ENCODE data around the gene F7.
"Not testable (repeated sequence)": the region's sequence is repeated elsewhere in the genome, so short reads cannot be mapped to it uniquely, and the experiment has no call there.

The F7 gene

GRCh38 chr13:113105032-113105920 lies at the start of gene F7:
Gene F7 (plus strand): TSS chr13:113105791. CDS start chr13:113105842, 51 bp downstream.
- no peak for DNase-seq (ENCODE audit: low read depth)

- DNase-seq (ENCODE audit: low read depth), result no peak
Observed at GRCh38 chr13:113057084-113057483, 48.5 kb upstream of the F7 start.

- DNase-seq (ENCODE audit: low read depth), result not testable (repeated sequence)
Observed at GRCh38 chr13:113057559-113057958, 48.0 kb upstream of the F7 start.

- DNase-seq (ENCODE audit: low read depth), result no peak
Observed at GRCh38 chr13:113058129-113058987, 47.2 kb upstream of the F7 start.

- no peak for DNase-seq (ENCODE audit: low read depth)
Observed at GRCh38 chr13:113058988-113059850, 46.4 kb upstream of the F7 start.

GRCh38 chr13:113059891-113060290 lies 45.7 kb upstream of the F7 start:
- no peak for DNase-seq (ENCODE audit: low read depth)

- DNase-seq (ENCODE audit: low read depth), result no peak
Observed at GRCh38 chr13:113060557-113061270, 44.9 kb upstream of the F7 start.

GRCh38 chr13:113061271-113061625 lies 44.3 kb upstream of the F7 start:
- DNase-seq (ENCODE audit: low read depth), result no peak

- no peak for DNase-seq (ENCODE audit: low read depth)
Observed at GRCh38 chr13:113061796-113062425, 43.7 kb upstream of the F7 start.

- no peak for DNase-seq (ENCODE audit: low read depth)
Observed at GRCh38 chr13:113062691-113063090, 42.9 kb upstream of the F7 start.

- DNase-seq (ENCODE audit: low read depth), result no peak
Observed at GRCh38 chr13:113063091-113063491, 42.5 kb upstream of the F7 start.

GRCh38 chr13:113064000-113064533 lies 41.5 kb upstream of the F7 start:
- DNase-seq (ENCODE audit: low read depth), result no peak

- peak; percentile 71 for DNase-seq (ENCODE audit: low read depth)
Observed at GRCh38 chr13:113064534-113065405, 40.8 kb upstream of the F7 start.

GRCh38 chr13:113065406-113066141 lies 40.0 kb upstream of the F7 start:
- no peak for DNase-seq (ENCODE audit: low read depth)

- no peak for DNase-seq (ENCODE audit: low read depth)
Observed at GRCh38 chr13:113066142-113066455, 39.5 kb upstream of the F7 start.

GRCh38 chr13:113066746-113067145 lies 38.8 kb upstream of the F7 start:
- DNase-seq (ENCODE audit: low read depth), result no peak

GRCh38 chr13:113069861-113070805 lies 35.5 kb upstream of the F7 start:
- DNase-seq (ENCODE audit: low read depth), result no peak

GRCh38 chr13:113070855-113071254 lies 34.7 kb upstream of the F7 start:
- DNase-seq (ENCODE audit: low read depth), result no peak

Data from fibroblast of the conjunctiva (primary cell).